ENCODE measurements around the gene CNNM2. TPM values are rescaled to one million over a fixed set of nuclear protein-coding genes. Genes with fewer than 3 reads are reported as not detected.
A peak's percentile ranks its signal among the peaks of the same experiment; 100 is the strongest.

The CNNM2 gene
- total and polyA plus RNA-seq, 2 experiments from 2014 or later: 1.0 to 5.7 TPM

GRCh38 chr10:103110407-103110806, 192.3 kb downstream of the CNNM2 start:
- no peak overlapping the region for H3K4me2 ChIP-seq (ENCODE audit: unreplicated experiment)
- 0 out of 2 replicates have a peak overlapping the region, but pooled peaks have one; percentile 20 for H3K27ac ChIP-seq
- in situ Hi-C loops (cut with MboI): no loop called here

GRCh38 chr10:103111031-103111917, 193.2 kb downstream of the CNNM2 start:
- Histone ChIP-seq H3K79me2 (ENCODE audit: insufficient read depth) (peaks cover 93% of the 10 kb centered on the region), H4K20me1 (ENCODE audit: insufficient read depth) (peaks cover 5% of the 10 kb centered on the region; the same call in 1 of the 2 replicates), H3K9me2 (ENCODE audit: insufficient read depth) (no peaks in the 10 kb centered on the region), H2AFZ (no peak overlapping the region), H3K9ac (no peak overlapping the region), H3K27ac (peak overlapping the region; percentile 20), H3K4me1 (ENCODE audit: insufficient read depth) (peaks cover 6% of the 10 kb centered on the region), H3K4me2 (ENCODE audit: unreplicated experiment) (no peak overlapping the region), H3K27me3 (replicated peaks; ENCODE audit: insufficient read depth) (no peaks in the 10 kb centered on the region), H3K4me3 (no peak overlapping the region), H3K36me3 (ENCODE audit: low read depth) (peaks cover 9% of the 10 kb centered on the region; the same call in 1 of the 2 replicates), H3F3A (ENCODE audit: insufficient read depth) (peaks cover 17% of the 10 kb centered on the region), H3K9me3 (ENCODE audit: low read depth) (no peaks in the 10 kb centered on the region)
- 11 to 20% methylated on average over 2 of the region's 2 CpGs for WGBS, 2 experiments (ENCODE audit: low coverage in 1 of 2, low lambda C conversion rate in 2 of 2, missing lambda C conversion rate in 2 of 2)
- TF ChIP-seq EZH2 (IDR thresholded peaks at IDR 0.05; ENCODE audit: insufficient read depth, poor library complexity, severe bottlenecking) (no peak), EZH2phosphoT487 (IDR thresholded peaks at IDR 0.05; ENCODE audit: insufficient read depth, low read depth) (no peak)
- peak; percentile 50 for DNase-seq
- in situ Hi-C loops (cut with MboI): no loop called here

More at GRCh38 chr10:103110407-103110806, 192.3 kb downstream of the CNNM2 start:
- no peaks in the 10 kb centered on the region for H3K9me3 ChIP-seq (ENCODE audit: low read depth)
- peaks cover 17% of the 10 kb centered on the region for H3F3A ChIP-seq (ENCODE audit: insufficient read depth)
- no peak overlapping the region for H3K9ac ChIP-seq
- no peak for TF ChIP-seq EZH2phosphoT487 (IDR thresholded peaks at IDR 0.05; ENCODE audit: insufficient read depth, low read depth)
- TF ChIP-seq EZH2 (IDR thresholded peaks at IDR 0.05; ENCODE audit: insufficient read depth, poor library complexity, severe bottlenecking): no peak
- no peaks in the 10 kb centered on the region for H3K9me2 ChIP-seq (ENCODE audit: insufficient read depth)
- no peaks in the 10 kb centered on the region for H3K27me3 ChIP-seq (replicated peaks; ENCODE audit: insufficient read depth)
- H4K20me1 ChIP-seq (ENCODE audit: insufficient read depth): peaks cover 5% of the 10 kb centered on the region; the same call in 1 of the 2 replicates
- H3K79me2 ChIP-seq (ENCODE audit: insufficient read depth): peaks cover 93% of the 10 kb centered on the region
- H3K36me3 ChIP-seq (ENCODE audit: low read depth): peaks cover 18% of the 10 kb centered on the region
- DNase-seq: no peak
- H3K4me3 ChIP-seq: no peak overlapping the region
- H2AFZ ChIP-seq: no peak overlapping the region
- H3K4me1 ChIP-seq (ENCODE audit: insufficient read depth): peaks cover 6% of the 10 kb centered on the region

DNA sequence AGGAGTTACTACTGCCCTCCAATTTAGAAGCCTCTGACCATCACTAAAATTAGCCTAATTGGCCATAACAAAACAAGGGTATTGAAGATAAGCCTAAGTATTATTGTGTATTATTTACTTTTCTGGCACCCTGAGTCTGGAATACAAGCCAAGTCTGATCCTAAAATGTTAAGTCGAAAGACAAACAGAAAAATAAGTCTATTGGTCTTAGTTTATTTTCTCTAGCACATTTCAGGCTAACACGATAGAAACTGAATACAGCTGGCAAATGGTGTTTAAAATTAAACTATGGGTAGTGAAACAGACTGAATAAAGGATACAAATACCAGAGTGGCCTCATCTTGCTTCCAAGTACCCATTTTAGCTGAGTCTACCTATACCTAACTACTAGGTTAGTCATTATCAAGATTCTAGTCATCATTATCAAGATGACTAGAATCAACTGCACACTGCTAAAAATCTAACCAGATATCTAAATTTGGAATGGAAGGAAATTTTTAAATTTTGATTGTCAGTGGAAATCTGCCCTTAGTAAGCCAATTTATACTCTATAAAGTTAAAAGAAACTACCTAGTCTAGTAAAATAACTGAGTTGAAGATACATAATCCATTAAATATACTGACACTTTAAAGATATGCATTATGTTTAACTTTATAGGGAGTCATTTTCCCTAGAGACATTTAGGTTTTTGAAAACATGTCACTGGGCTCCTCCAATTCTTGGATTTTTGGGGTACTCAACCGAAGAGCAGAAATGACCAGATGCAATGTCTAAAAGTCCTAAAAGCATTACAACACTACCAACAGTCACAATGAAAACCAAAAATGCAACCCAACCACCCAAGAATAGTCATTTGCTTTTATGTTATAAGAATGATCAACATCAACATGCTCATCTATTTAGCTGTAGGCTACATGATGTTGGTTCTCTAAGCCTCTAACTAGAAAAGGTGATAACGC, 194.1 kb downstream of the CNNM2 start:
- Histone ChIP-seq H3K4me3 (no peak overlapping the region), H3K36me3 (ENCODE audit: low read depth) (peaks cover 9% of the 10 kb centered on the region; the same call in 1 of the 2 replicates), H3F3A (ENCODE audit: insufficient read depth) (peaks cover 17% of the 10 kb centered on the region), H3K27ac (peak overlapping the region; percentile 20), H3K4me2 (ENCODE audit: unreplicated experiment) (no peak overlapping the region), H3K9me2 (ENCODE audit: insufficient read depth) (no peaks in the 10 kb centered on the region), H3K79me2 (ENCODE audit: insufficient read depth) (peaks cover 93% of the 10 kb centered on the region), H4K20me1 (ENCODE audit: insufficient read depth) (peaks cover 5% of the 10 kb centered on the region; the same call in 1 of the 2 replicates), H3K4me1 (ENCODE audit: insufficient read depth) (peaks cover 6% of the 10 kb centered on the region), H3K9ac (no peak overlapping the region), H3K9me3 (ENCODE audit: low read depth) (no peaks in the 10 kb centered on the region), H2AFZ (no peak overlapping the region), H3K27me3 (replicated peaks; ENCODE audit: insufficient read depth) (no peaks in the 10 kb centered on the region)
- DNase-seq: no peak
- no peak for TF ChIP-seq EZH2 (IDR thresholded peaks at IDR 0.05; ENCODE audit: insufficient read depth, poor library complexity, severe bottlenecking)
- WGBS, 2 experiments (ENCODE audit: low coverage in 1 of 2, low lambda C conversion rate in 2 of 2, missing lambda C conversion rate in 2 of 2): 53 to 58% methylated on average over 4 of the region's 4 CpGs
- in situ Hi-C loops (cut with MboI): no loop called here

DNA sequence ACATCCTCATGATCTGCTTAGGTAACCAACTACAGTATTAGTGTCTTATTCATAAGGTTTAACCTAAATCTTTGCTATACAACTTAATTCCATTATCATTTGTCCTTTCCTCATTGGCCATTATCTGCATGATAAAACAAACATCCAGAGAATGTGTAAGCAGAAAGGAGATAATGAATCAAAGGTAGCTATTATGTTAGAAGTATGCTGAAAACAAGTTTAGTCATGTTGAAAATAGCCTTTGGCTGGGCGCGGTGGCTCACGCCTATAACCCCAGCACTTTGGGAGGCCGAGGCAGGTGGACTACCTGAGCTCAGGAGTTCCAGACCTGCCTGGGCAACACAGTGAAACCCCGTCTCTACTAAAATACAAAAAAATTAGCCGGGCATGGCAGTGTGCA, 196.8 kb downstream of the CNNM2 start:
- Histone ChIP-seq H3K4me2 (ENCODE audit: unreplicated experiment) (no peak overlapping the region), H3K9me2 (ENCODE audit: insufficient read depth) (no peaks in the 10 kb centered on the region), H3K27me3 (replicated peaks; ENCODE audit: insufficient read depth) (no peaks in the 10 kb centered on the region), H3K27ac (no peak overlapping the region), H3K9me3 (ENCODE audit: low read depth) (no peaks in the 10 kb centered on the region), H2AFZ (no peak overlapping the region), H3F3A (ENCODE audit: insufficient read depth) (peaks cover 17% of the 10 kb centered on the region), H3K9ac (no peak overlapping the region), H3K4me3 (no peak overlapping the region), H3K4me1 (ENCODE audit: insufficient read depth) (peaks cover 7% of the 10 kb centered on the region), H3K36me3 (ENCODE audit: low read depth) (peaks cover 5% of the 10 kb centered on the region; the same call in 1 of the 2 replicates), H4K20me1 (ENCODE audit: insufficient read depth) (peaks cover 5% of the 10 kb centered on the region; the same call in 1 of the 2 replicates), H3K79me2 (ENCODE audit: insufficient read depth) (peaks cover 94% of the 10 kb centered on the region)
- no peak for DNase-seq
- WGBS, 2 experiments (ENCODE audit: low coverage in 1 of 2, low lambda C conversion rate in 2 of 2, missing lambda C conversion rate in 2 of 2): 99% methylated on average over 6 of the region's 6 CpGs
- in situ Hi-C loops (cut with MboI): no loop called here
- no peak for TF ChIP-seq EZH2phosphoT487 (IDR thresholded peaks at IDR 0.05; ENCODE audit: insufficient read depth, low read depth)
